Fibroblast of upper back skin (primary cell): ENCODE measurements around the gene PBX2.
A peak's percentile ranks its signal among the peaks of the same experiment; 100 is the strongest.

Experiments
- DNase-seq: peaks from one replicate; pipeline ENCODE4 v3.0.0-alpha.2; 2013

PBX2 gene

GRCh38 chr6:32170294-32170693 lies 19.7 kb downstream of the PBX2 start:
- no peak for DNase-seq

GRCh38 chr6:32168807-32169591 lies 21.0 kb downstream of the PBX2 start:
- peak; percentile 36 for DNase-seq

GRCh38 chr6:32168350-32168749 lies 21.7 kb downstream of the PBX2 start:
- no peak for DNase-seq

GRCh38 chr6:32167761-32168262 lies 22.2 kb downstream of the PBX2 start:
- DNase-seq, result no peak

- no peak for DNase-seq
These were observed 22.7 kb downstream of the PBX2 start for GRCh38 chr6:32167154-32167760.

GRCh38 chr6:32166411-32167061 lies 23.5 kb downstream of the PBX2 start:
- no peak for DNase-seq

GRCh38 chr6:32164295-32164694 lies 25.7 kb downstream of the PBX2 start, which contains the start of gene EGFL8:
Gene EGFL8, plus strand, starts transcription at chr6:32164595. Its CDS starts 1,571 bp downstream, at chr6:32166166.
- no peak for DNase-seq

GRCh38 chr6:32163559-32164258 lies 26.3 kb downstream of the PBX2 start:
- no peak for DNase-seq

- DNase-seq, result no peak
These were observed 31.9 kb downstream of the PBX2 start for GRCh38 chr6:32158052-32158451.

- DNase-seq, result no peak
These were observed 33.1 kb downstream of the PBX2 start for GRCh38 chr6:32156891-32157290.

- DNase-seq, result peak; percentile 63
These were observed 35.4 kb downstream of the PBX2 start for GRCh38 chr6:32154514-32155161.

GRCh38 chr6:32153564-32154513 lies 36.2 kb downstream of the PBX2 start, which contains the start of gene PPT2:
Gene PPT2, plus strand, starts transcription at chr6:32154141. Its CDS starts 454 bp downstream, at chr6:32154595.
- DNase-seq, result peak; percentile 94

- DNase-seq, result peak; percentile 34
These were observed 37.0 kb downstream of the PBX2 start for GRCh38 chr6:32152769-32153563.

GRCh38 chr6:32151863-32152768 lies 37.9 kb downstream of the PBX2 start, which contains the start of gene PRRT1:
Gene PRRT1, minus strand, starts transcription at chr6:32151939. Its CDS starts 112 bp downstream, at chr6:32151827.
- no peak for DNase-seq

GRCh38 chr6:32151181-32151862 lies 38.7 kb downstream of the PBX2 start:
- DNase-seq, result no peak

GRCh38 chr6:32149932-32150870 lies 39.8 kb downstream of the PBX2 start:
- no peak for DNase-seq

GRCh38 chr6:32149092-32149755 lies 40.8 kb downstream of the PBX2 start:
- no peak for DNase-seq
